GM12878 (cell line): ENCODE data around the gene LDHAL6B. TPM values are rescaled to one million over a fixed set of nuclear protein-coding genes. Genes with fewer than 3 reads are reported as not detected.

Source experiments
- ATAC-seq: fragments of 200-7000 bp; cut with Tn5 transposase; 3 replicates; pipeline ENCODE4 v1.9.1; 2020; ENCODE audit warnings: mild to moderate bottlenecking, moderate library complexity
- BruUV-seq: library from RNA; stranded (reverse); fragments of 400-500 nt; replicated peaks from 2 replicates; lab custom pipeline; 2021; lab: Mats Ljungman, UMichigan
- CTCF ChIA-PET: fragments of 300-600 bp; sonication (Branson Sonifier 250); formaldehyde crosslinking; extraction: SDS; loops from one replicate; lab custom pipeline; 2021; ENCODE audit warnings: inconsistent platforms; lab: Yijun Ruan, JAX
- POLR2A ChIA-PET: fragments of 350-600 bp; formaldehyde crosslinking; extraction: SDS; loops from one replicate; lab custom pipeline; 2021; ENCODE audit warnings: inconsistent platforms; lab: Charles Lee
- RAD21 ChIA-PET: fragments of 300-600 bp; sonication (Branson Sonifier 250); formaldehyde crosslinking; loops from one replicate; lab custom pipeline; 2023; ENCODE audit warnings: antibody characterized with exemption; ENCODE audit not compliant: unreplicated experiment; lab: Charles Lee
- SMC1A ChIA-PET: fragments of 300-600 bp; sonication (Branson Sonifier 250); formaldehyde crosslinking; loops from one replicate; lab custom pipeline; 2023; ENCODE audit not compliant: unreplicated experiment, uncharacterized antibody; lab: Charles Lee
- DNase-seq: peaks from one replicate; pipeline ENCODE4 v3.0.0-alpha.2; 2011; ENCODE audit warnings: low read depth, low spot score
- FAIRE-seq: peaks from 3 replicates; lab custom pipeline; 2011; peaks lifted over from hg19 to GRCh38; lab: Jason Lieb, UNC
- H2AFZ ChIP-seq: 2 replicates; pipeline ENCODE4 v1.6.0; 2011; ENCODE audit warnings: low read depth, low read length, control low read depth; ENCODE audit not compliant: control insufficient read depth
- H3K27ac ChIP-seq: 2 replicates; pipeline ENCODE4 v1.5.1; 2011; ENCODE audit warnings: control low read depth; ENCODE audit not compliant: control insufficient read depth, insufficient read depth
- H3K27me3 ChIP-seq, 2 experiments: replicated peaks in 1 of 2; 2 replicates each; pipeline versions ENCODE4 v1.6.0 to v1.6.1; 2011; ENCODE audit warnings: low read length in 1 of 2; ENCODE audit not compliant: control insufficient read depth in 2 of 2, insufficient read depth in 2 of 2
- H3K36me3 ChIP-seq, 2 experiments: 2 replicates each; pipeline ENCODE4 v1.5.1; 2011; ENCODE audit warnings: low read length in 1 of 2; ENCODE audit not compliant: control insufficient read depth in 2 of 2, insufficient read depth in 2 of 2
- H3K4me1 ChIP-seq: 2 replicates; pipeline ENCODE4 v1.6.1; 2011; ENCODE audit warnings: mild to moderate bottlenecking, low read length, moderate library complexity, mixed read lengths; ENCODE audit not compliant: control insufficient read depth, insufficient read depth
- H3K4me2 ChIP-seq: 2 replicates; pipeline ENCODE4 v1.6.0; 2011; ENCODE audit warnings: control low read depth; ENCODE audit not compliant: control insufficient read depth, insufficient read depth
- H3K4me3 ChIP-seq: fragments of 200-600 bp; sonication (generic); 2 replicates; pipeline ENCODE4 v1.5.1; 2016
- H3K79me2 ChIP-seq: 2 replicates; pipeline ENCODE4 v1.6.0; 2011; ENCODE audit warnings: low read length; ENCODE audit not compliant: control insufficient read depth, insufficient read depth
- H3K9ac ChIP-seq: 2 replicates; pipeline ENCODE4 v1.8.0; 2011; ENCODE audit warnings: low read length, control low read depth, mixed read lengths; ENCODE audit not compliant: control insufficient read depth, insufficient read depth
- H3K9me3 ChIP-seq: replicated peaks from 3 replicates; pipeline ENCODE4 v1.5.1; 2011; ENCODE audit warnings: mild to moderate bottlenecking, low read length; ENCODE audit not compliant: control insufficient read depth, insufficient read depth
- H4K20me1 ChIP-seq: 2 replicates; pipeline ENCODE4 v1.6.0; 2011; ENCODE audit not compliant: control insufficient read depth, insufficient read depth
- BCL11A ChIP-seq: IDR thresholded peaks from 2 replicates; pipeline ENCODE4 v1.6.1; 2011; ENCODE audit warnings: low read depth, low read length
- ELK1 ChIP-seq: IDR thresholded peaks from 2 replicates; pipeline ENCODE4 v1.6.1; 2012; ENCODE audit warnings: low read depth, low read length, improper control_type of control experiment
- IKZF1 ChIP-seq: fragments of 450-650 bp; conservative IDR thresholded peaks from 2 replicates; pipeline ENCODE4 v1.6.1; 2017; ENCODE audit warnings: antibody characterized with exemption, mild to moderate bottlenecking
- MLLT1 ChIP-seq: fragments of 450-650 bp; IDR thresholded peaks from 2 replicates; pipeline ENCODE4 v1.6.1; 2016; ENCODE audit warnings: mild to moderate bottlenecking
- NFXL1 ChIP-seq: fragments of 450-650 bp; IDR thresholded peaks from 2 replicates; pipeline ENCODE4 v1.6.1; 2017; ENCODE audit warnings: antibody characterized with exemption, mild to moderate bottlenecking, borderline replicate concordance
- NKRF ChIP-seq: fragments of 450-650 bp; conservative IDR thresholded peaks from 2 replicates; pipeline ENCODE4 v1.6.1; 2017; ENCODE audit warnings: mild to moderate bottlenecking, moderate library complexity
- PBX3 ChIP-seq: IDR thresholded peaks from 2 replicates; pipeline ENCODE4 v1.6.1; 2011; ENCODE audit warnings: mild to moderate bottlenecking, low read depth, low read length, moderate library complexity; ENCODE audit not compliant: insufficient replicate concordance
- POLR2AphosphoS2 ChIP-seq: IDR thresholded peaks from 2 replicates; pipeline ENCODE4 v1.6.1; 2011; ENCODE audit warnings: low read depth, mild to moderate bottlenecking, low read length, improper control_type of control experiment, moderate library complexity
- RELA ChIP-seq: fragments of 450-650 bp; IDR thresholded peaks from 2 replicates; pipeline ENCODE4 v1.8.0; 2014; ENCODE audit warnings: borderline replicate concordance; ENCODE audit not compliant: partially characterized antibody
- SMC3 ChIP-seq: IDR thresholded peaks from 2 replicates; pipeline ENCODE4 v1.6.1; 2011; ENCODE audit warnings: low read length, improper control_type of control experiment, borderline replicate concordance
- STAT1 ChIP-seq: fragments of 450-650 bp; conservative IDR thresholded peaks from 2 replicates; pipeline ENCODE4 v1.6.1; 2014; ENCODE audit warnings: antibody characterized with exemption, mild to moderate bottlenecking
- STAT3 ChIP-seq: IDR thresholded peaks from 2 replicates; pipeline ENCODE4 v1.6.1; 2011; ENCODE audit warnings: low read depth, low read length, improper control_type of control experiment
- ZBTB11 ChIP-seq: fragments of 450-650 bp; formaldehyde crosslinking; IDR thresholded peaks from 2 replicates; pipeline ENCODE4 v1.5.0; 2022; ENCODE audit warnings: mild to moderate bottlenecking, missing genetic modification characterization
- WGBS: methylation state at CpG from one replicate; pipeline ENCODE4 v1.1.6; 2016; ENCODE audit warnings: low lambda C conversion rate; ENCODE audit not compliant: insufficient replicate concordance, insufficient coverage; ENCODE audit errors: missing lambda C conversion rate; 5-methylcytosine and 5-hydroxymethylcytosine counted together
- in situ Hi-C: fragments of 300-500 bp; cut with MboI; formaldehyde crosslinking; loops from 9 replicates; pipeline ENCODE4 v1.14.3; 2018; ENCODE audit warnings: mixed read lengths
- intact Hi-C: fragments of 100-400 bp; cut with micrococcal nuclease; formaldehyde crosslinking; loops from one replicate; pipeline ENCODE4 v1.14.2; 2022; ENCODE audit not compliant: unreplicated experiment
- polyA plus RNA-seq, 11 experiments: library from polyadenylated mRNA; depleted of rRNA in 4 of 11; unstranded in 6 of 11; stranded (reverse) in 5 of 11; fragments of >200 nt; fragmentation: Nextera tagmentation in 4 of 11; fragmentation: Illumina TruSeq in 1 of 11; extraction: Ambion mirVana in 4 of 11; extraction: Trizol in 1 of 11; gene quantifications; 1 replicate in 1 of 11; 2 replicates in 10 of 11; pipeline versions ENCODE4 v1.2.1 to v1.2.3, GENCODE V29; 2011 to 2016; ENCODE audit warnings: inconsistent platforms in 2 of 11, missing spikeins in 2 of 11, low read depth in 1 of 11
- total RNA-seq, 4 experiments: library from RNA; depleted of rRNA in 3 of 4; stranded (reverse); fragments of >200 nt in 3 of 4; fragmentation: Illumina TruSeq in 1 of 4; extraction: Trizol in 1 of 4; gene quantifications; 2 replicates each; pipeline versions ENCODE4 v1.2.1 to v1.2.3, GENCODE V29; 2013 to 2021

Gene LDHAL6B
- total and polyA plus RNA-seq, 10 of the 15 experiments (the other 5 are each of a cell fraction or from before 2014, with no cell fraction given) = 0.33 to 0.66 TPM; not detected in 8

GRCh38 chr15:59205839-59206622, 612 bp upstream of the LDHAL6B start:
- DNase-seq (peak; percentile 5), ATAC-seq (peak; percentile 88), FAIRE-seq (no peak)
- no peak overlapping the region for H3K4me2 ChIP-seq
- no peaks in the 10 kb centered on the region for H3K79me2 ChIP-seq
- H3K4me1 ChIP-seq = no peaks in the 10 kb centered on the region; the same call in 1 of the 2 replicates
- H3K9me3 ChIP-seq = no peaks in the 10 kb centered on the region
- H3K27ac ChIP-seq = peak overlapping the region; percentile 22; the same call in 1 of the 2 replicates
- intact Hi-C loops = no loop called here
- WGBS = 68% methylated on average over 9 of the region's 9 CpGs
- H3K27me3 ChIP-seq = no peaks in the 10 kb centered on the region
- H2AFZ ChIP-seq = no peak overlapping the region
- peaks cover 16 to 59% of the 10 kb centered on the region in 2 experiments for H3K36me3 ChIP-seq
- no peak overlapping the region for H3K9ac ChIP-seq
- ChIA-PET SMC1A (interaction anchor here (0.6 to 2.5 kb wide), 4 partner anchors 12 to 93 kb away, joined by 3 to 11 read pairs (median 3); no protein-coding TSS in a partner anchor), CTCF (interaction anchor here (0.9 to 2.2 kb wide), 2 partner anchors 22 to 287 kb away, joined by 3 to 7 read pairs; no protein-coding TSS in a partner anchor), RAD21 (interaction anchor here (0.6 to 1.6 kb wide), 4 partner anchors 40 to 287 kb away, joined by 3 read pairs; no protein-coding TSS in a partner anchor), POLR2A (no interaction called here)
- H4K20me1 ChIP-seq = no peaks in the 10 kb centered on the region
- no TSS peak for BruUV-seq
- in situ Hi-C loops = no loop called here
- H3K4me3 ChIP-seq = no peak overlapping the region
- TF ChIP-seq ZBTB11 (CRISPR knock-in tag) = no peak
- no peak for TF ChIP-seq MLLT1
- TF ChIP-seq SMC3 = no peak
- TF ChIP-seq PBX3 = peak; percentile 52
- TF ChIP-seq RELA = no peak
- TF ChIP-seq NKRF = no peak
- no peak for TF ChIP-seq STAT1
- TF ChIP-seq NFXL1 = no peak
- TF ChIP-seq BCL11A = no peak
- TF ChIP-seq ELK1 = no peak
- no peak for TF ChIP-seq STAT3
- TF ChIP-seq IKZF1 = no peak
- no peak for TF ChIP-seq POLR2AphosphoS2
